Stimulated activated naive CD8-positive, alpha-beta T cell treated with anti-CD3 and anti-CD28 coated beads, Interleukin-15, amount 100 ng/mL, for 72 hours (primary cell): Measurements from ENCODE around the gene SPHK2.
A peak's percentile ranks its signal among the peaks of the same experiment; 100 is the strongest.
"Not testable (repeated sequence)": the region's sequence is repeated elsewhere in the genome, so short reads cannot be mapped to it uniquely, and the experiment has no call there.

Experiments
- ATAC-seq: fragments of 150-1000 bp; cut with Tn5 transposase; 2 replicates; pipeline ENCODE4 v1.10.0; 2021; ENCODE audit warnings: mild to moderate bottlenecking, moderate library complexity
- DNase-seq, 2 donors: peaks; one replicate each; pipeline ENCODE4 v3.0.0; 2021 to 2022
- H3K27ac Mint-ChIP-seq, 2 donors: one replicate each; pipeline ENCODE4 v1.8.0; 2022; ENCODE audit warnings: mild to moderate bottlenecking in 2 of 2, mixed read lengths in 2 of 2, moderate library complexity in 2 of 2
- H3K27me3 Mint-ChIP-seq: one replicate; pipeline ENCODE4 v1.8.0; 2022; ENCODE audit warnings: mixed read lengths
- H3K4me1 Mint-ChIP-seq: one replicate; pipeline ENCODE4 v1.8.0; 2022; ENCODE audit warnings: mild to moderate bottlenecking, mixed read lengths
- H3K4me3 Mint-ChIP-seq, 2 donors: one replicate each; pipeline ENCODE4 v1.8.0; 2022; ENCODE audit warnings: mild to moderate bottlenecking in 2 of 2, mixed read lengths in 2 of 2, moderate library complexity in 1 of 2
- H3K9me3 Mint-ChIP-seq, 2 donors: one replicate each; pipeline ENCODE4 v1.8.0; 2022; ENCODE audit warnings: mixed read lengths in 2 of 2

The SPHK2 gene

GRCh38 chr19:48618916-48619691 is at the start of gene SPHK2, which contains the start of gene RPL18:
Gene SPHK2, plus strand, starts transcription at chr19:48619506. Its CDS starts 1,009 bp downstream, at chr19:48620515.
Gene RPL18, minus strand, starts transcription at chr19:48619178. Its CDS starts 35 bp downstream, at chr19:48619143.
- H3K27me3 Mint-ChIP-seq: no peaks in the 10 kb centered on the region
- H3K4me3 Mint-ChIP-seq: peak within 1 kb of the TSS; percentile 89 to 94
- ATAC-seq (peak; percentile 91), DNase-seq (peak; percentile 96 to 99)
- no peaks in the 10 kb centered on the region for H3K9me3 Mint-ChIP-seq
- peak within 1 kb of the TSS; percentile 98 to 100 for H3K27ac Mint-ChIP-seq
- H3K4me1 Mint-ChIP-seq: peaks cover 81% of the 10 kb centered on the region

- H3K27me3 Mint-ChIP-seq: peaks cover 24% of the 10 kb centered on the region
- H3K9me3 Mint-ChIP-seq: no peaks in the 10 kb centered on the region
- peaks cover 8% of the 10 kb centered on the region for H3K4me1 Mint-ChIP-seq
- DNase-seq: no peak
- no peak overlapping the region for H3K4me3 Mint-ChIP-seq
- H3K27ac Mint-ChIP-seq: no peak overlapping the region
- ATAC-seq: no peak
These were observed 49.5 kb upstream of the SPHK2 start for GRCh38 chr19:48569814-48570213.

- Mint-ChIP-seq H3K4me3 (no peak overlapping the region), H3K9me3 (no peaks in the 10 kb centered on the region), H3K27ac (no peak overlapping the region), H3K27me3 (peaks cover 24% of the 10 kb centered on the region), H3K4me1 (peaks cover 8% of the 10 kb centered on the region)
- DNase-seq: no peak
- ATAC-seq: no peak
These were observed 47.7 kb upstream of the SPHK2 start for GRCh38 chr19:48571378-48572162.

- H3K4me1 Mint-ChIP-seq: peaks cover 7% of the 10 kb centered on the region
- H3K9me3 Mint-ChIP-seq: no peaks in the 10 kb centered on the region
- ATAC-seq (no peak), DNase-seq (no peak)
- peaks cover 8% of the 10 kb centered on the region for H3K27me3 Mint-ChIP-seq
- H3K27ac Mint-ChIP-seq: no peak overlapping the region
- H3K4me3 Mint-ChIP-seq: no peak overlapping the region
These were observed 46.2 kb upstream of the SPHK2 start for GRCh38 chr19:48573163-48573505.

GRCh38 chr19:48575931-48576622 is 43.2 kb upstream of the SPHK2 start:
- no peak overlapping the region for H3K4me3 Mint-ChIP-seq
- H3K27me3 Mint-ChIP-seq: no peaks in the 10 kb centered on the region
- no peaks in the 10 kb centered on the region for H3K9me3 Mint-ChIP-seq
- no peak for DNase-seq
- no peak for ATAC-seq
- H3K4me1 Mint-ChIP-seq: no peaks in the 10 kb centered on the region
- no peak overlapping the region for H3K27ac Mint-ChIP-seq

GRCh38 chr19:48577908-48578307 is 41.4 kb upstream of the SPHK2 start:
- not testable (repeated sequence) for H3K4me1 Mint-ChIP-seq, ATAC-seq, H3K9me3 Mint-ChIP-seq, H3K27me3 Mint-ChIP-seq, H3K27ac Mint-ChIP-seq, H3K4me3 Mint-ChIP-seq, DNase-seq

GRCh38 chr19:48578891-48579290 is 40.4 kb upstream of the SPHK2 start:
- DNase-seq (no peak), ATAC-seq (no peak)
- H3K27me3 Mint-ChIP-seq: peaks cover under 1% of the 10 kb centered on the region
- peaks cover 2% of the 10 kb centered on the region for H3K4me1 Mint-ChIP-seq
- H3K4me3 Mint-ChIP-seq: no peak overlapping the region
- H3K9me3 Mint-ChIP-seq: no peaks in the 10 kb centered on the region
- H3K27ac Mint-ChIP-seq: peak overlapping the region in 1 of 2 donors; percentile 27

- no peak overlapping the region for H3K27ac Mint-ChIP-seq
- H3K9me3 Mint-ChIP-seq: no peaks in the 10 kb centered on the region
- DNase-seq (no peak), ATAC-seq (no peak)
- peaks cover 9% of the 10 kb centered on the region for H3K4me1 Mint-ChIP-seq
- no peak overlapping the region for H3K4me3 Mint-ChIP-seq
- peaks cover 8% of the 10 kb centered on the region for H3K27me3 Mint-ChIP-seq
These were observed 37.1 kb upstream of the SPHK2 start for GRCh38 chr19:48582168-48582567.

GRCh38 chr19:48587387-48587786 is 31.9 kb upstream of the SPHK2 start:
- no peak overlapping the region for H3K27ac Mint-ChIP-seq
- peaks cover 25% of the 10 kb centered on the region for H3K4me1 Mint-ChIP-seq
- ATAC-seq: no peak
- peaks cover 8% of the 10 kb centered on the region for H3K27me3 Mint-ChIP-seq
- no peak for DNase-seq
- no peak overlapping the region for H3K4me3 Mint-ChIP-seq
- H3K9me3 Mint-ChIP-seq: no peaks in the 10 kb centered on the region

GRCh38 chr19:48588670-48589401 is 30.5 kb upstream of the SPHK2 start:
- no peaks in the 10 kb centered on the region for H3K9me3 Mint-ChIP-seq
- peaks cover 8% of the 10 kb centered on the region for H3K27me3 Mint-ChIP-seq
- DNase-seq: peak; percentile 84 to 87
- H3K4me1 Mint-ChIP-seq: peaks cover 31% of the 10 kb centered on the region
- no peak overlapping the region for H3K27ac Mint-ChIP-seq
- ATAC-seq: peak; percentile 86
- H3K4me3 Mint-ChIP-seq: peak overlapping the region; percentile 68 to 73

GRCh38 chr19:48591021-48591420 is 28.3 kb upstream of the SPHK2 start:
- no peaks in the 10 kb centered on the region for H3K27me3 Mint-ChIP-seq

GRCh38 chr19:48595171-48595570 is 24.1 kb upstream of the SPHK2 start:
- H3K4me1 Mint-ChIP-seq: peaks cover 18% of the 10 kb centered on the region
- H3K27me3 Mint-ChIP-seq: no peaks in the 10 kb centered on the region
- H3K4me3 Mint-ChIP-seq: no peak overlapping the region
- H3K9me3 Mint-ChIP-seq: no peaks in the 10 kb centered on the region
- no peak for ATAC-seq
- DNase-seq: no peak
- H3K27ac Mint-ChIP-seq: no peak overlapping the region

More at GRCh38 chr19:48591021-48591420, 28.3 kb upstream of the SPHK2 start:
- Mint-ChIP-seq H3K9me3 (no peaks in the 10 kb centered on the region), H3K4me1 (peaks cover 29% of the 10 kb centered on the region), H3K4me3 (no peak overlapping the region), H3K27ac (no peak overlapping the region)
- DNase-seq (no peak), ATAC-seq (no peak)

- Mint-ChIP-seq H3K27ac (no peak overlapping the region), H3K9me3 (no peaks in the 10 kb centered on the region), H3K4me1 (peaks cover 18% of the 10 kb centered on the region), H3K4me3 (peak overlapping the region; percentile 31 to 75), H3K27me3 (no peaks in the 10 kb centered on the region)
- no peak for ATAC-seq
- no peak for DNase-seq
These were observed 23.5 kb upstream of the SPHK2 start for GRCh38 chr19:48595833-48596232.

GRCh38 chr19:48596237-48596636 is 23.1 kb upstream of the SPHK2 start:
- no peak for ATAC-seq
- peaks cover 18% of the 10 kb centered on the region for H3K4me1 Mint-ChIP-seq
- peak overlapping the region; percentile 56 to 75 for H3K4me3 Mint-ChIP-seq
- H3K27ac Mint-ChIP-seq: no peak overlapping the region
- no peak for DNase-seq
- no peaks in the 10 kb centered on the region for H3K9me3 Mint-ChIP-seq
- no peaks in the 10 kb centered on the region for H3K27me3 Mint-ChIP-seq
